Frontal cortex (tissue), 4 donors: ENCODE results near the gene LRIG2. TPM values are rescaled to one million over a fixed set of nuclear protein-coding genes. Genes with fewer than 3 reads are reported as not detected.

ENCODE experiments used
- DNase-seq, 2 donors: peaks; one replicate each; pipeline ENCODE4 v3.0.0; 2012; ENCODE audit warnings: low spot score in 2 of 2
- FAIRE-seq: peaks from 2 replicates; lab custom pipeline; 2012; peaks lifted over from hg19 to GRCh38; lab: Jason Lieb, UNC
- total RNA-seq: library from RNA; depleted of rRNA; stranded (reverse); fragments of >200 nt; gene quantifications from one replicate; pipeline ENCODE4 v1.2.3, GENCODE V29; 2014
- donor health status: control.
- donor health status: control.
- donor health status: control.

Gene LRIG2
- total RNA-seq, 1 donor from 2014 or later: 28.1 TPM

- DNase-seq: no peak
- no peak for FAIRE-seq
Measured at GRCh38 chr1:113118266-113118665, 45.3 kb downstream of the LRIG2 start.

GRCh38 chr1:113123737-113124136, 50.7 kb downstream of the LRIG2 start:
- FAIRE-seq (no peak), DNase-seq (no peak)

GRCh38 chr1:113124366-113124765, 51.4 kb downstream of the LRIG2 start:
- DNase-seq: no peak
- FAIRE-seq: no peak

DNA sequence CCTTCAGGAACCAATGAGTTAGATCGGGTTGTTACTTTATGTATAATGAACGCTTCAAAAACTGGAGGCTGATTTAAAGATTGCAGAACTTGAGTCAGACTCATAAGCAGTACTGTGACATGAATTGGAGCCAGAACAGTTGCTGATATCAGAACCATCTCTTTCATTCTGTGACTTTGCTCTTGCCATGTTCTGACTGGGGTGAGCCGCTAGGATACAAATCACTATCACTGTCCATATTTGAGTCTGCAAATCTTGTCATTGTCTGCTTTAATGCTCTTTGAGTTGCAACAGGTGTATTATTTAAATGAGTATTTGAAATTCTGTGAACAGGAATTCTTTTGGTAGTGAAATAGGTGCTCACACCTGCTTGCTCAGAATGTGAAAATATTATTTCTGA, 52.5 kb downstream of the LRIG2 start:
- no peak for DNase-seq
- no peak for FAIRE-seq

DNA sequence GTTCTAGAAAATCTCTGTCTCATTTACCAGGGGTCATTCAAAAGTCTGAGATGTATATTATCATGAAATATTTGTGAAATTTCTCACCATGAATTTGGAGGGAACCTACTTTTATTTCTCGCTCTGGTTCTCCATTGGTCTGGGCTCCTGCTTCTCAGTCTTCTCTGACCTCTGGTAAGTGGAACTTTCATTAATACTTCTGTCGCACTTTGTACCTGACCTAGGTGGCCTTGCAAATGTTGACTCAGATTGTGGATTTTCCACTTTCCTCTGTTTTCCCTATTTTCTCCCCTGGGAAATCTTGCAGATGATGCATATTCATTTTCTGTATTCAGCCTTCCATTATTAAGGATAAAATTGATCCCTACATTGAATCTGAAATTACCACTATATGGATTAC, 53.2 kb downstream of the LRIG2 start:
- FAIRE-seq: no peak

GRCh38 chr1:113128116-113128515, 55.1 kb downstream of the LRIG2 start:
- DNase-seq (no peak), FAIRE-seq (no peak)

More for the DNA sequence above, 53.2 kb downstream of the LRIG2 start:
- no peak for DNase-seq

- FAIRE-seq (no peak), DNase-seq (no peak)
Measured at GRCh38 chr1:113129529-113130185, 56.7 kb downstream of the LRIG2 start.

DNA sequence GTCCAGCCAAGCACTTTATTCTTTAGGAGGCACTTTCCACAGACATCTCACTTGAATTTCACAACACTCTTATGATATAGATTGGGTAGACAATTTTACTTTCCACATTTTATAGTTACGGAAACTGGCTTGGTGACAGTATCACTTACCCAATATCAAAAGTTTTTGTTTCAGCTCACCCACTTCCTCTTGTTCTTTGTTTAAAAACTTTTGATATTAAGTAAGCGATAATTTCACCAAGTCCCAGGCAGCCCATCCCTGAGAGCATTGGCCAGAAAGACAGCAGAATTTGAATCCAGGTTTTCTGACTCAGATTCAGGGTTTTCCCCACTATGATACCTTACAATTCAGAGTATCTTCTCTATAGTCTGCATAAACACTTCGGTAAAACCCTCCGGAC, 60.0 kb downstream of the LRIG2 start:
- no peak for FAIRE-seq
- no peak for DNase-seq

GRCh38 chr1:113133759-113134158, 60.8 kb downstream of the LRIG2 start:
- no peak for FAIRE-seq

DNA sequence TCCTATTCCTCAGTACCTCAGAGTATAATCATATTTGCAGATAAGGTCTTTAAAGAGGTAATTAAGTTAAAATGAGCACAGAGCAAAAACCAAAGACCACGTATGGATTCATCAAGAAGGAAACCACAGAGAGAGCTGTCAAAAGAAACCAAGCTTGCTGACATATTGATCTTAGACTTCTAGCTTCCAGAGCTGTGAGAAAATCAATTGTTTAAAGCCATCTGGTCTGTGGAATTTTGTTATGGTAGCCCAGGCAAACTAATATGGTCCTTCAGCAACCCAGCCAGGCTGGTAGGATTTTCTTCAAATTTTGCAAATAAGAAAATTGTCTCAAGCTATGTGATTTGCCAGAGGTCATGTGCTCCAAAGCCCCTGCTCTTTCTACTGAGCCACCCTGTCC, 62.5 kb downstream of the LRIG2 start:
- FAIRE-seq: no peak
- no peak for DNase-seq

More at GRCh38 chr1:113133759-113134158, 60.8 kb downstream of the LRIG2 start:
- DNase-seq: no peak

DNA sequence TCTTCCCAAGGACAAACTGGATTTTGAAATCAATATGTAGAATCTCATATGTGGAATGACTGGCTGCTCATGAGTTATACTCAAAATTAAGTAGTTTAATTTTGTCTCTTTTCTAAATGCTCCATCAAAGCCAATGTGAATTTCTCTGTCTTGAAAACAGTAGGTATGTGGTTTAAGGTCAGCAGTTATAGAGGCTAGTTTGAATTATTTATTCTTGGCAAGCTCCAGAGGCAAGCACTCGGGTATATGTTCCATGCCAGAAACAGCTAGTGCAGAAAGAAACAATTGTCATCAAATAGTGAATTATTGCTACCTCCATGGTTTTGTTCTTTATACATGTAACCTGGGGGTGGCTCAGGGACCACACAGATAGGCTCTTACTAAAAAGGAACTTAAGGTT, 63.5 kb downstream of the LRIG2 start:
- FAIRE-seq (no peak), DNase-seq (no peak)

DNA sequence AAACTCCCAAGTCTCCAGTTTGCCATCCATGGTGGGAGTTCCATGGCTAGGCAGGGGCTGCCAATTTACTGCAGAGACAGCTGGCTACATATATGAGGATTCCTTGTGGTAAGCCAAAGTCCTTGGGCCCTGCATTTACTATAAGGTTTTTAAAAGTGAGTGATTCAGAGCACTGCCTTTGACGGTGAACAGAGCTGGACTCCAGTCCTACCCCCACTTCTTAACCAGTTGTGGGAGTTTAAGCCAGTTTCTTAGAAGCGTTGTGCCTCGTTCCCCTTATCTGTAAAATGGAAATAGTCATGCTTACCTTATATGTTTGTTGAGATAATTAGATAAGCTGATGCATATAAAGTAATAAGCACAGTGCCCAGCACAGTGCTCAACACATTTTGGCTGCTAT, 64.6 kb downstream of the LRIG2 start:
- FAIRE-seq (no peak), DNase-seq (no peak)

GRCh38 chr1:113138778-113139177, 65.8 kb downstream of the LRIG2 start:
- no peak for FAIRE-seq
- DNase-seq: no peak

DNA sequence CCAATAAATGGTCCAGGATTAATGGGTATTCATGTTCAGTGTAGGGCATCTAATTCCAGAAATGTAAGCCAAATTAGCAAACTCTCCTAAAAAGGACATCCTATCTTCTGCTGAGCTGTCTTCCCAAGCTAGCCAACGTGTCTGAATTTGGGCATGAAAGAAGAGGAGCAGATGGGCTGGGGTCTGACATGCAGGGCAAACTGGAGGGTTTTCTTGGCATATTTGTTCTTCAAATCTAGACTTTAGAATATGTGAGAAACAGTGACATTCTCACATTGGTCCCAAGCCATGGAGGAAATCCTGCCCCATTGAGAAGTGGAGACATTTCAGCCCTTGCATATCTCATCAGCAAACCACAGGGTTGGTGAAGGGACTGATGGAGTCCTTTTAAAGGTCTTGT, 67.2 kb downstream of the LRIG2 start:
- DNase-seq (no peak), FAIRE-seq (no peak)

- FAIRE-seq (no peak), DNase-seq (peak; percentile 28 to 62)
Measured at GRCh38 chr1:113140588-113141446, 67.8 kb downstream of the LRIG2 start.

DNA sequence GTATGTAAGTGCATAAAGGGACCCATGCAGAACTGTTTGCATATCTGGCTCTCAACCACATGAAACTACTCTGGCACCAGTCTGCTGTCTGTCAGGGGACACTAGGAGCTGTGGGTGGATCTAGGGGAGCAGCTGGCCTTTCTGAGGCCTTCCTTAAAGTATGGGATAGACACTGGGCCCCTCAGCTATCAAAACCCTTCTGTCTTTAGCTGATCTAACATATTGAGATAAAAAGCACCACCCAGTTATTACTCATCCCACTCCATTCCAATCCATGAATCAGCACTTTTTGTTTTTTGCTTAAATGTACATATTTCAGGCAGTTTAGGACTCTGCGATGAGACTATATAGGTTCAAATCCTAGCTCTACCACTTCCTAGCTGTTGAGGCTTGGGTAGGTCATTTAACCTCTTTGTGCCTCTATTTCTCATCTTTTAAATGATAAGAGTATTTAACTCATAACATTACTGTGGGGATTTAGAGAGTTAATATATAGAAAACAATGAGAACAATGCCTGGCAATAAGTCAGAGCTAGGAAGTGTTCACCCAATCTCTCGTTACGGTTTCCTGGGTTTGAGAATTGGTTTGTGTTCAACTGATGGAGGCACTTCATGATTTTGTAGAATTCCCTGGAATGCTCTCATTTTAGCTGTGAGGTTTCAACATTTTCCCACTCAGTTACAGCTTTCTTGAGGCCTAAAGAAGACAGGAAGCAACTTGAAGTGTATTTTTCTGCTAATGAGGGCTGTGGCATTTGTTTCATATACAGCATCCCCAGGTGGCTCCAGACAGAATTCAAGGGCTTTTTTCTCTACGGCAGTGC, 68.9 kb downstream of the LRIG2 start:
- FAIRE-seq: no peak
- no peak for DNase-seq

GRCh38 chr1:113142791-113143190, 69.8 kb downstream of the LRIG2 start:
- DNase-seq: no peak
- no peak for FAIRE-seq

GRCh38 chr1:113146242-113147072, 73.5 kb downstream of the LRIG2 start:
- DNase-seq (no peak), FAIRE-seq (no peak)

GRCh38 chr1:113147073-113147625, 74.2 kb downstream of the LRIG2 start:
- FAIRE-seq (no peak), DNase-seq (no peak)
